Measurements from ENCODE around the gene ITPKB. TPM values are rescaled to one million over a fixed set of nuclear protein-coding genes. Genes with fewer than 3 reads are reported as not detected.

The ITPKB gene
- total RNA-seq, 1 donor from 2014 or later: 1.6 TPM

DNA sequence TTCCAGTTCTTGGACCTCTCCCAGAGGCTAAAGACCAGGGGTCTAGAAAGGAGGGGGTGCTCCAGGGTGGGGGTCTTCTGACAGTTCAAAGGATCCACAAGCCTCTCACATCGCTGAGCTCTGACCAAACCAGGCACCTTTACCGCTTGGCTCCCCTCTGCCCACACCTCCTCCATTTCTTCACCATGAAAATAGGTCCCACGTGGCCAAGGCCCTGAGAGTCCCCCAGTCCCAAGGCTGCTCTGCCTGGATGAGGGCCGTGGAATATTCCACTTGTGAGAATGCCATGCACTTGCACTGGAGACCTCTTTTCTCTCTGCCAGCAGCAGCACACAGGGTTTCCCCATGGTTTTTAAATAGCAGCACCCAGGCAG is 87.4 kb downstream of the ITPKB start:
- H3K4me3 Mint-ChIP-seq: no peak overlapping the region
- H3K27ac Mint-ChIP-seq: no peak overlapping the region
- DNase-seq (ENCODE audit: low spot score): no peak
- Histone ChIP-seq H3K36me3 (no peaks in the 10 kb centered on the region), H3K9me3 (ENCODE audit: low read depth) (no peaks in the 10 kb centered on the region), H3K4me1 (peaks cover 49% of the 10 kb centered on the region), H3K9ac (no peak overlapping the region), H3F3A (ENCODE audit: low read depth) (peaks cover 45% of the 10 kb centered on the region), H3K4me2 (no peak overlapping the region), H3K79me2 (ENCODE audit: low read depth) (no peaks in the 10 kb centered on the region), H4K20me1 (ENCODE audit: low read depth) (no peaks in the 10 kb centered on the region), H3K4me3 (no peak overlapping the region), H2AFZ (replicated peaks) (no peak overlapping the region), H3K27me3 (no peaks in the 10 kb centered on the region), H3K27ac (no peak overlapping the region)
- TF ChIP-seq, protein P1, sequence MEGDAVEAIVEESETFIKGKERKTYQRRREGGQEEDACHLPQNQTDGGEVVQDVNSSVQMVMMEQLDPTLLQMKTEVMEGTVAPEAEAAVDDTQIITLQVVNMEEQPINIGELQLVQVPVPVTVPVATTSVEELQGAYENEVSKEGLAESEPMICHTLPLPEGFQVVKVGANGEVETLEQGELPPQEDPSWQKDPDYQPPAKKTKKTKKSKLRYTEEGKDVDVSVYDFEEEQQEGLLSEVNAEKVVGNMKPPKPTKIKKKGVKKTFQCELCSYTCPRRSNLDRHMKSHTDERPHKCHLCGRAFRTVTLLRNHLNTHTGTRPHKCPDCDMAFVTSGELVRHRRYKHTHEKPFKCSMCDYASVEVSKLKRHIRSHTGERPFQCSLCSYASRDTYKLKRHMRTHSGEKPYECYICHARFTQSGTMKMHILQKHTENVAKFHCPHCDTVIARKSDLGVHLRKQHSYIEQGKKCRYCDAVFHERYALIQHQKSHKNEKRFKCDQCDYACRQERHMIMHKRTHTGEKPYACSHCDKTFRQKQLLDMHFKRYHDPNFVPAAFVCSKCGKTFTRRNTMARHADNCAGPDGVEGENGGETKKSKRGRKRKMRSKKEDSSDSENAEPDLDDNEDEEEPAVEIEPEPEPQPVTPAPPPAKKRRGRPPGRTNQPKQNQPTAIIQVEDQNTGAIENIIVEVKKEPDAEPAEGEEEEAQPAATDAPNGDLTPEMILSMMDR (IDR thresholded peaks at IDR 0.05): no peak
- no peak for TF ChIP-seq EZH2phosphoT487 (IDR thresholded peaks at IDR 0.05)
- no peak for TF ChIP-seq EZH2 (IDR thresholded peaks at IDR 0.05)
- H3K9me3 Mint-ChIP-seq: no peaks in the 10 kb centered on the region
- peaks cover 59% of the 10 kb centered on the region for H3K4me1 Mint-ChIP-seq
- H3K36me3 Mint-ChIP-seq: peaks cover 12% of the 10 kb centered on the region
- H3K27me3 Mint-ChIP-seq (ENCODE audit: insufficient read depth, low read depth): peaks cover 5% of the 10 kb centered on the region

DNA sequence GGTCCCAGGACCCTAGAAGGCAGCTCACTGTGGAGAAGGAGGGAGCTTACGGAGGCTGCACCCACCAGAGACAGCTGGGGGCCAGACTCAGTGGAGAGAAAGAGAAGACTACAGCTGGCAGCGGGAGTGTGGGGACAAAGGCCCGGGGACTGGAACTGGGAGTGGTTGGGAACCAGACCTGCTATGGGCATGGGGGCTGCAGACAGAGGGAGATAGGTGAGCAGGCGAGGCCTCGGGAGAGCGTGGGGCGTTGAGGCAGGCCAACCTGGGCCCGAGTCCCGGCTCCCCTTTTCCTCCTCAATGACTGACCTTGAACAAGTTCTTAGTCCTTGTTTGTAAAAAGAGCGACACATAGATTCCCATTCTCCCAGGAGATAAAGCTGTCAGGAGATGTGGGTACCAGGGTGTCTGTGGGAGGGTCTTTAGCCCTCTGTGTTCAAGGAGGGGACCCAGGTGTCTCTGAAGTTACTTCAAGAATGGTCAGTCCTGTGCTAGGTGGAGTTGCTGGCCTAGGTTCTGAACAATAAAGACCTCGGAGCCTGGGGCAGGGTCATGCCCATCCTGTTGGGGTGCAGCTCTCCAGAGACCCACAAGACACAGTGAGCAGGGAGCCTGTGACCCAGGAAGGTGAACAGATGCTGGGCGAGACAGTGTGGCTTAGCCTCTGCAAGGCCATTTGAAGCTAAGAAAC is 87.9 kb downstream of the ITPKB start:
- Histone ChIP-seq H3K4me3 (no peak overlapping the region), H3K9me3 (ENCODE audit: low read depth) (no peaks in the 10 kb centered on the region), H3K36me3 (no peaks in the 10 kb centered on the region), H3K4me1 (peaks cover 45% of the 10 kb centered on the region), H3K79me2 (ENCODE audit: low read depth) (no peaks in the 10 kb centered on the region), H3K27me3 (no peaks in the 10 kb centered on the region), H3K9ac (no peak overlapping the region), H3K27ac (no peak overlapping the region), H2AFZ (replicated peaks) (no peak overlapping the region), H4K20me1 (ENCODE audit: low read depth) (no peaks in the 10 kb centered on the region), H3F3A (ENCODE audit: low read depth) (peaks cover 39% of the 10 kb centered on the region), H3K4me2 (no peak overlapping the region)
- no peaks in the 10 kb centered on the region for H3K9me3 Mint-ChIP-seq
- H3K4me1 Mint-ChIP-seq: peaks cover 54% of the 10 kb centered on the region
- H3K27me3 Mint-ChIP-seq (ENCODE audit: insufficient read depth, low read depth): peaks cover 5% of the 10 kb centered on the region
- TF ChIP-seq EZH2 (IDR thresholded peaks at IDR 0.05) (no peak), EZH2phosphoT487 (IDR thresholded peaks at IDR 0.05) (no peak)
- TF ChIP-seq, protein P1 (IDR thresholded peaks at IDR 0.05): no peak
- H3K4me3 Mint-ChIP-seq: no peak overlapping the region
- no peak overlapping the region for H3K27ac Mint-ChIP-seq
- DNase-seq (ENCODE audit: low spot score): no peak
- H3K36me3 Mint-ChIP-seq: peaks cover 12% of the 10 kb centered on the region

DNA sequence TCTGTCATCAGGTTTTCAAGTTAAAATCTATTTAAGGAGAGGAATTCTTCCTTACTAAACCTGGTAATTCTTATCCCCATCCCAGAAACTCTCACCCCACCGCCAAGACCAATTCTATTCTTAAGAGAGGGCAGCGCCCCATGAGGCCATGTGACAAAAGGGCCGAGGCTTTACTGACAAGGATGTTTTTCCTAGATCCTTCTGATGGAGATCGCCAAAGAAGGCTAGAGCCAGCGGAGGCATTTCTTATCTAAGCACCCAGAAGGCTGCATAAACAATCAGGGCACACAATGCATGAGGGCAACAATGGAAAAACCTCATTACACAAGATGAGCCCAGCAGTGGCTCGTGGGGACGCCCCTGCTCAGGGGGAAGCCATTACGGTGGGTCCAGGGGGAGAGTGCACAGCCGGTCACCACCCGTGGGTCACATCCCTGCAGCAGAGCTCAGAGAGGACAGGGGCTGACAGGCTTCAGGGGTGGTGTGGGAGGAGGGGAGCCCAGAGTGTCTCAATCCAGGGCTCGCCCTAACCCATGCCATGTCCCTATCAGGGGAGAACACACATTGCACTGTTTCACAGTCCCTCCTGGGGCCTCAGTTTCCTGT is 88.7 kb downstream of the ITPKB start:
- Mint-ChIP-seq H3K27ac (peak overlapping the region; percentile 28), H3K4me3 (no peak overlapping the region), H3K36me3 (peaks cover 12% of the 10 kb centered on the region), H3K9me3 (no peaks in the 10 kb centered on the region), H3K27me3 (ENCODE audit: insufficient read depth, low read depth) (peaks cover 5% of the 10 kb centered on the region), H3K4me1 (peaks cover 50% of the 10 kb centered on the region)
- no peak overlapping the region for H3K4me3 ChIP-seq
- H2AFZ ChIP-seq (replicated peaks): no peak overlapping the region
- H3K79me2 ChIP-seq (ENCODE audit: low read depth): no peaks in the 10 kb centered on the region
- TF ChIP-seq EZH2phosphoT487 (IDR thresholded peaks at IDR 0.05) (no peak), EZH2 (IDR thresholded peaks at IDR 0.05) (no peak)
- TF ChIP-seq, protein P1 (IDR thresholded peaks at IDR 0.05): peak; percentile 38
- peaks cover 36% of the 10 kb centered on the region for H3K4me1 ChIP-seq
- DNase-seq (ENCODE audit: low spot score): peak; percentile 69
- peak overlapping the region; percentile 30 for H3K4me2 ChIP-seq
- H3K27ac ChIP-seq: no peak overlapping the region
- H3K36me3 ChIP-seq: no peaks in the 10 kb centered on the region
- no peaks in the 10 kb centered on the region for H3K27me3 ChIP-seq
- no peaks in the 10 kb centered on the region for H3K9me3 ChIP-seq (ENCODE audit: low read depth)
- H3K9ac ChIP-seq: no peak overlapping the region
- H4K20me1 ChIP-seq (ENCODE audit: low read depth): no peaks in the 10 kb centered on the region
- peaks cover 34% of the 10 kb centered on the region for H3F3A ChIP-seq (ENCODE audit: low read depth)
